MM.1S (cell line): ENCODE measurements around the gene ANXA6.

Experiments
- EZH2phosphoT487 ChIP-seq: fragments of 300-600 bp; sonication (generic); IDR thresholded peaks from 2 replicates; pipeline ENCODE4 v1.6.1; 2018; ENCODE audit warnings: antibody characterized with exemption, low read length
- TF ChIP-seq, protein P1 (sequence below): fragments of 300-600 bp; sonication (generic); IDR thresholded peaks from 2 replicates; pipeline ENCODE4 v1.5.1; 2016; ENCODE audit warnings: antibody characterized with exemption, low read length, mixed read lengths

DNA sequence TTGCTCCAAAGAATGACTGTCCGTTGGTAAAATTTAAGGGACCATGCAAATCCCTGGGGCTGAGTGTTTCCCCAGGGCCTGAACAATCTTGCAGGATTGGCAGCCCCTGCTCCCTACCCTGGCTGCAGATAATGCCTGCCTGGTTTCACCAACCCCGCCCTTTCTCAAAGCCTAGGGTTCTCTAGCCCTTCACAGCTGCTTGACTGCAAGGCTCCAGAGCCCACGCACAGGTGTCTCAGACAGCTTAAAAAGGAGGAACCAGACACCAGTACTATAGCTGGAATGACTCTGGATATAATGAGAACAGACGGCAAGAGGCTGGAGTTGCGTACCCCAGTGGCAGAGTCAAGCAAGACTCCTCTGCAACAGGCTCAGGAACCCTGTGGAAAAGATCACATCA, 51.5 kb downstream of the ANXA6 start:
- TF ChIP-seq, protein P1, sequence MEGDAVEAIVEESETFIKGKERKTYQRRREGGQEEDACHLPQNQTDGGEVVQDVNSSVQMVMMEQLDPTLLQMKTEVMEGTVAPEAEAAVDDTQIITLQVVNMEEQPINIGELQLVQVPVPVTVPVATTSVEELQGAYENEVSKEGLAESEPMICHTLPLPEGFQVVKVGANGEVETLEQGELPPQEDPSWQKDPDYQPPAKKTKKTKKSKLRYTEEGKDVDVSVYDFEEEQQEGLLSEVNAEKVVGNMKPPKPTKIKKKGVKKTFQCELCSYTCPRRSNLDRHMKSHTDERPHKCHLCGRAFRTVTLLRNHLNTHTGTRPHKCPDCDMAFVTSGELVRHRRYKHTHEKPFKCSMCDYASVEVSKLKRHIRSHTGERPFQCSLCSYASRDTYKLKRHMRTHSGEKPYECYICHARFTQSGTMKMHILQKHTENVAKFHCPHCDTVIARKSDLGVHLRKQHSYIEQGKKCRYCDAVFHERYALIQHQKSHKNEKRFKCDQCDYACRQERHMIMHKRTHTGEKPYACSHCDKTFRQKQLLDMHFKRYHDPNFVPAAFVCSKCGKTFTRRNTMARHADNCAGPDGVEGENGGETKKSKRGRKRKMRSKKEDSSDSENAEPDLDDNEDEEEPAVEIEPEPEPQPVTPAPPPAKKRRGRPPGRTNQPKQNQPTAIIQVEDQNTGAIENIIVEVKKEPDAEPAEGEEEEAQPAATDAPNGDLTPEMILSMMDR = no peak
- no peak for TF ChIP-seq EZH2phosphoT487
